Measurements from ENCODE around the gene UBE2L5.

Gene UBE2L5

GRCh38 chr13:30378191-30378590 lies 44.1 kb upstream of the UBE2L5 start:
- H3K56ac ChIP-seq (ENCODE audit: low read length): no peak overlapping the region
- no peaks in the 10 kb centered on the region for H3K4me1 ChIP-seq (ENCODE audit: control insufficient read depth, low read depth, low read length)
- H4K5ac ChIP-seq (ENCODE audit: low read length): no peak overlapping the region
- no peak overlapping the region for H2BK120ac ChIP-seq (ENCODE audit: low read depth, low read length)
- H2AK5ac ChIP-seq (ENCODE audit: low read length): no peak overlapping the region
- H2BK15ac ChIP-seq (replicated peaks; ENCODE audit: low read depth): no peak overlapping the region
- no peaks in the 10 kb centered on the region for H3K27me3 ChIP-seq (ENCODE audit: insufficient read depth, low read length, poor library complexity)
- H3K4me2 ChIP-seq (ENCODE audit: low read length): no peak overlapping the region
- no peak overlapping the region for H3K18ac ChIP-seq (ENCODE audit: low read length)
- WGBS (ENCODE audit: extremely low coverage, insufficient coverage, low lambda C conversion rate): no CpG with 5 or more reads among the region's 2 CpGs
- no peak overlapping the region for H4K8ac ChIP-seq (ENCODE audit: low read depth, low read length)
- no peak overlapping the region for H3K27ac ChIP-seq (ENCODE audit: low read depth, low read length)
- H3K4ac ChIP-seq (ENCODE audit: low read depth, low read length): no peak overlapping the region
- no peaks in the 10 kb centered on the region for H3K36me3 ChIP-seq (ENCODE audit: control insufficient read depth, insufficient read depth, low read length)
- H3K4me3 ChIP-seq (ENCODE audit: low read length): no peak overlapping the region
- H3K79me2 ChIP-seq (ENCODE audit: control insufficient read depth, insufficient read depth, low read length): no peaks in the 10 kb centered on the region
- H3K23ac ChIP-seq (ENCODE audit: low read length): no peak overlapping the region
- DNase-seq: no peak
- no peak overlapping the region for H2BK5ac ChIP-seq (ENCODE audit: low read length)
- H3K9ac ChIP-seq (ENCODE audit: low read length): no peak overlapping the region
- no peaks in the 10 kb centered on the region for H3K79me1 ChIP-seq (ENCODE audit: low read length)

GRCh38 chr13:30381049-30381448 lies 41.2 kb upstream of the UBE2L5 start:
- Histone ChIP-seq H3K9ac (ENCODE audit: low read length) (no peak overlapping the region), H3K27me3 (ENCODE audit: insufficient read depth, low read length, poor library complexity) (no peaks in the 10 kb centered on the region), H3K4me2 (ENCODE audit: low read length) (no peak overlapping the region), H3K56ac (ENCODE audit: low read length) (no peak overlapping the region), H2BK5ac (ENCODE audit: low read length) (no peak overlapping the region), H3K23ac (ENCODE audit: low read length) (no peak overlapping the region), H2BK15ac (replicated peaks; ENCODE audit: low read depth) (no peak overlapping the region), H3K4me1 (ENCODE audit: control insufficient read depth, low read depth, low read length) (no peaks in the 10 kb centered on the region), H3K79me1 (ENCODE audit: low read length) (no peaks in the 10 kb centered on the region), H3K79me2 (ENCODE audit: control insufficient read depth, insufficient read depth, low read length) (no peaks in the 10 kb centered on the region), H2BK120ac (ENCODE audit: low read depth, low read length) (no peak overlapping the region), H2AK5ac (ENCODE audit: low read length) (no peak overlapping the region), H3K27ac (ENCODE audit: low read depth, low read length) (no peak overlapping the region), H4K8ac (ENCODE audit: low read depth, low read length) (no peak overlapping the region), H3K4me3 (ENCODE audit: low read length) (no peak overlapping the region), H3K36me3 (ENCODE audit: control insufficient read depth, insufficient read depth, low read length) (no peaks in the 10 kb centered on the region), H3K4ac (ENCODE audit: low read depth, low read length) (no peak overlapping the region), H3K18ac (ENCODE audit: low read length) (no peak overlapping the region), H4K5ac (ENCODE audit: low read length) (no peak overlapping the region)
- no CpG with 5 or more reads among the region's 2 CpGs for WGBS (ENCODE audit: extremely low coverage, insufficient coverage, low lambda C conversion rate)
- no peak for DNase-seq

GRCh38 chr13:30382836-30383525 lies 39.3 kb upstream of the UBE2L5 start:
- no peak overlapping the region for H3K4me3 ChIP-seq (ENCODE audit: low read length)
- no peaks in the 10 kb centered on the region for H3K36me3 ChIP-seq (ENCODE audit: control insufficient read depth, insufficient read depth, low read length)
- no peak overlapping the region for H4K8ac ChIP-seq (ENCODE audit: low read depth, low read length)
- H3K9ac ChIP-seq (ENCODE audit: low read length): no peak overlapping the region
- H3K56ac ChIP-seq (ENCODE audit: low read length): no peak overlapping the region
- H3K79me2 ChIP-seq (ENCODE audit: control insufficient read depth, insufficient read depth, low read length): no peaks in the 10 kb centered on the region
- no peak overlapping the region for H2BK5ac ChIP-seq (ENCODE audit: low read length)
- H2BK15ac ChIP-seq (replicated peaks; ENCODE audit: low read depth): no peak overlapping the region
- no peak overlapping the region for H2BK120ac ChIP-seq (ENCODE audit: low read depth, low read length)
- no peak overlapping the region for H4K5ac ChIP-seq (ENCODE audit: low read length)
- WGBS (ENCODE audit: extremely low coverage, insufficient coverage, low lambda C conversion rate): no CpG with 5 or more reads among the region's 6 CpGs
- H3K27me3 ChIP-seq (ENCODE audit: insufficient read depth, low read length, poor library complexity): no peaks in the 10 kb centered on the region
- H3K4ac ChIP-seq (ENCODE audit: low read depth, low read length): no peak overlapping the region
- H3K4me1 ChIP-seq (ENCODE audit: control insufficient read depth, low read depth, low read length): no peaks in the 10 kb centered on the region
- no peak overlapping the region for H3K18ac ChIP-seq (ENCODE audit: low read length)
- H3K23ac ChIP-seq (ENCODE audit: low read length): no peak overlapping the region
- DNase-seq: no peak
- H3K4me2 ChIP-seq (ENCODE audit: low read length): no peak overlapping the region
- H2AK5ac ChIP-seq (ENCODE audit: low read length): no peak overlapping the region
- H3K79me1 ChIP-seq (ENCODE audit: low read length): no peaks in the 10 kb centered on the region
- H3K27ac ChIP-seq (ENCODE audit: low read depth, low read length): no peak overlapping the region

- Histone ChIP-seq H2BK120ac (ENCODE audit: low read depth, low read length) (no peak overlapping the region), H3K56ac (ENCODE audit: low read length) (no peak overlapping the region), H4K5ac (ENCODE audit: low read length) (no peak overlapping the region), H3K36me3 (ENCODE audit: control insufficient read depth, insufficient read depth, low read length) (no peaks in the 10 kb centered on the region), H3K4ac (ENCODE audit: low read depth, low read length) (no peak overlapping the region), H3K23ac (ENCODE audit: low read length) (no peak overlapping the region), H2BK5ac (ENCODE audit: low read length) (no peak overlapping the region), H3K79me2 (ENCODE audit: control insufficient read depth, insufficient read depth, low read length) (no peaks in the 10 kb centered on the region), H3K27me3 (ENCODE audit: insufficient read depth, low read length, poor library complexity) (no peaks in the 10 kb centered on the region), H3K4me3 (ENCODE audit: low read length) (no peak overlapping the region), H2AK5ac (ENCODE audit: low read length) (no peak overlapping the region), H3K18ac (ENCODE audit: low read length) (no peak overlapping the region), H3K4me1 (ENCODE audit: control insufficient read depth, low read depth, low read length) (no peaks in the 10 kb centered on the region), H3K79me1 (ENCODE audit: low read length) (no peaks in the 10 kb centered on the region), H3K27ac (ENCODE audit: low read depth, low read length) (no peak overlapping the region), H3K9ac (ENCODE audit: low read length) (no peak overlapping the region), H2BK15ac (replicated peaks; ENCODE audit: low read depth) (no peak overlapping the region), H3K4me2 (ENCODE audit: low read length) (no peak overlapping the region), H4K8ac (ENCODE audit: low read depth, low read length) (no peak overlapping the region)
- no CpG with 5 or more reads among the region's 15 CpGs for WGBS (ENCODE audit: extremely low coverage, insufficient coverage, low lambda C conversion rate)
- peak; percentile 34 for DNase-seq
Measured at GRCh38 chr13:30388406-30389283, 33.6 kb upstream of the UBE2L5 start.

- Histone ChIP-seq H3K36me3 (ENCODE audit: control insufficient read depth, insufficient read depth, low read length) (no peaks in the 10 kb centered on the region), H3K9ac (ENCODE audit: low read length) (no peak overlapping the region), H4K5ac (ENCODE audit: low read length) (no peak overlapping the region), H3K27me3 (ENCODE audit: insufficient read depth, low read length, poor library complexity) (no peaks in the 10 kb centered on the region), H2AK5ac (ENCODE audit: low read length) (no peak overlapping the region), H3K79me2 (ENCODE audit: control insufficient read depth, insufficient read depth, low read length) (no peaks in the 10 kb centered on the region), H2BK15ac (replicated peaks; ENCODE audit: low read depth) (no peak overlapping the region), H3K4me3 (ENCODE audit: low read length) (no peak overlapping the region), H2BK120ac (ENCODE audit: low read depth, low read length) (no peak overlapping the region), H3K4me2 (ENCODE audit: low read length) (no peak overlapping the region), H3K56ac (ENCODE audit: low read length) (no peak overlapping the region), H3K4ac (ENCODE audit: low read depth, low read length) (no peak overlapping the region), H3K79me1 (ENCODE audit: low read length) (no peaks in the 10 kb centered on the region), H2BK5ac (ENCODE audit: low read length) (no peak overlapping the region), H3K4me1 (ENCODE audit: control insufficient read depth, low read depth, low read length) (no peaks in the 10 kb centered on the region), H3K18ac (ENCODE audit: low read length) (no peak overlapping the region), H3K23ac (ENCODE audit: low read length) (no peak overlapping the region), H3K27ac (ENCODE audit: low read depth, low read length) (no peak overlapping the region), H4K8ac (ENCODE audit: low read depth, low read length) (no peak overlapping the region)
- no peak for DNase-seq
- no CpG with 5 or more reads among the region's 9 CpGs for WGBS (ENCODE audit: extremely low coverage, insufficient coverage, low lambda C conversion rate)
Measured at GRCh38 chr13:30391956-30392680, 30.2 kb upstream of the UBE2L5 start.

Measured in mesendoderm (in vitro differentiated cells).